PC-3 (cell line): ENCODE data around the gene IGSF21.

Source experiments
- CTCF ChIP-seq: fragments of 300-600 bp; sonication (generic); conservative IDR thresholded peaks from 2 replicates; pipeline ENCODE4 v1.5.1; 2017; ENCODE audit warnings: antibody characterized with exemption, low read depth, mild to moderate bottlenecking, low read length
- EZH2 ChIP-seq: fragments of 300-600 bp; sonication (generic); IDR thresholded peaks from one replicate; pipeline ENCODE4 v1.6.1; 2017; ENCODE audit warnings: antibody characterized with exemption, mild to moderate bottlenecking, low read length; ENCODE audit not compliant: unreplicated experiment

- no peak for TF ChIP-seq CTCF
- no peak for TF ChIP-seq EZH2
Observed at GRCh38 chr1:18155881-18156385, 48.3 kb downstream of the IGSF21 start.
